ENCODE results near the gene CCL23. TPM values are rescaled to one million over a fixed set of nuclear protein-coding genes. Genes with fewer than 3 reads are reported as not detected.

The CCL23 gene
- total RNA-seq, 1 experiment from 2014 or later: not detected

DNA sequence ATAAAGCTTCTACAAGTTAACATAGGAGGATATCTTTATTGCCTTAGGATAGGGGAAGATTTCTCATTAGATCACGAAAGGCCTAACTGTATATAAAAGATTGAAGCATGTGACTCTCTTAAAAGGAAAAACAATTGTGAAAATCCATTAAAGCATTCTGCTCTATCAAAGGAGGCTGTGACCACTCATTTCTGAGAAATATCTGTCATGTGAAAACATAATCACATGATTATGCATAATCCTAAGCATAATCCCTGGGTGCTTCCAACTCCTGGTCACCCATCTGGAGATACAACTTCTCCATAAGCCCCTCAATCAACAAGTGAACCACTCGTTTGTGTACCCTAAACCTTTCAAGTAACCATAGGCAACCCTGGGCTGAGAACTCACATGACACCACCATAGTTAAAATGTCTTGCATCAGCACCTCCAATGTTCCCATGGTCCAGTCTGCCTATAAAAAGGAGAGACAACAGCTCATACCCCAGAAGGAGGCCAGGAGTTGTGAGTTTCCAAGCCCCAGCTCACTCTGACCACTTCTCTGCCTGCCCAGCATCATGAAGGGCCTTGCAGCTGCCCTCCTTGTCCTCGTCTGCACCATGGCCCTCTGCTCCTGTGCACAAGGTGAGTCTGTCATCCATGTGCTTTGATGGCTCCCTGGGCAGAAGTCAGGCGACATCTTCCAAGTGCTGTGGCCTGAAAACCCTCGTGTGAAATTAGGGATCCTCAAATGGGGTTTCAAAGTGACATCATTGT lies 46.2 kb upstream of the CCL23 start, which contains the start of gene CCL18:
TSS of gene CCL18 (plus strand) at position 487 of the 756 bp plus-strand sequence. CDS start at position 558, 71 bp downstream.
- no peaks in the 10 kb centered on the region for H3K79me2 ChIP-seq (ENCODE audit: insufficient read depth, low read length)
- no peak within 1 kb of the TSS for H3K27ac ChIP-seq (ENCODE audit: insufficient read length, low read depth, low read length)
- DNase-seq: no peak
- H2AK5ac ChIP-seq (ENCODE audit: insufficient read length, low read length): no peak within 1 kb of the TSS
- no peaks in the 10 kb centered on the region for H3K4me1 ChIP-seq (ENCODE audit: insufficient read depth, low read length)
- H3K79me1 ChIP-seq (ENCODE audit: insufficient read depth, low read depth, low read length, poor library complexity, severe bottlenecking): no peaks in the 10 kb centered on the region
- H3T11ph ChIP-seq (ENCODE audit: low read length): no peak within 1 kb of the TSS
- H3K23me2 ChIP-seq (ENCODE audit: insufficient read length, low read depth, low read length, poor library complexity, severe bottlenecking): no peaks in the 10 kb centered on the region
- H3K27me3 Mint-ChIP-seq (ENCODE audit: low read depth): peaks cover 2% of the 10 kb centered on the region
- H3K27me3 ChIP-seq (ENCODE audit: insufficient read depth, low read length): no peaks in the 10 kb centered on the region
- no peaks in the 10 kb centered on the region for H3K9me3 ChIP-seq (ENCODE audit: control insufficient read depth, low read depth, low read length)
- no peak within 1 kb of the TSS; the same call in 1 of the 2 replicates for H3K14ac ChIP-seq (ENCODE audit: insufficient read depth, low read length)
- no peaks in the 10 kb centered on the region for H4K20me1 ChIP-seq (ENCODE audit: control insufficient read depth, insufficient read depth, insufficient read length)
- H3K4me1 Mint-ChIP-seq: peaks cover 0 to 3% of the 10 kb centered on the region in 2 experiments; a peak in 1 of 4 replicates
- H4K8ac ChIP-seq (replicated peaks; ENCODE audit: insufficient read length, low read depth, low read length): no peak within 1 kb of the TSS
- H3K4me2 ChIP-seq (ENCODE audit: insufficient read depth, insufficient read length, low read length): no peak within 1 kb of the TSS
- no peak within 1 kb of the TSS for H3K9ac ChIP-seq (ENCODE audit: extremely low read depth, insufficient read length, low read length)
- no peak within 1 kb of the TSS; a peak in 1 of 7 replicates for H3K27ac Mint-ChIP-seq
- no peak within 1 kb of the TSS for H2BK5ac ChIP-seq (ENCODE audit: insufficient read length, low read length)
- H2BK120ac ChIP-seq (ENCODE audit: low read depth, low read length, poor library complexity, severe bottlenecking): no peak within 1 kb of the TSS
- H3K23ac ChIP-seq (ENCODE audit: insufficient read length, low read depth, low read length): no peak within 1 kb of the TSS
- H3K9me3 Mint-ChIP-seq: no peaks in the 10 kb centered on the region; a peak in 3 of 5 replicates
- H3K4me3 Mint-ChIP-seq: no peak within 1 kb of the TSS
- no peak within 1 kb of the TSS for H2AFZ ChIP-seq (ENCODE audit: low read length)
- H4K91ac ChIP-seq (ENCODE audit: insufficient read length, low read depth, low read length): no peak within 1 kb of the TSS
- no peak within 1 kb of the TSS for H3K18ac ChIP-seq (ENCODE audit: insufficient read length, low read depth, low read length)
- no CpG with 5 or more reads among the region's 5 CpGs for WGBS (ENCODE audit: extremely low coverage, insufficient read length, low lambda C conversion rate)
- TF ChIP-seq, protein P1, sequence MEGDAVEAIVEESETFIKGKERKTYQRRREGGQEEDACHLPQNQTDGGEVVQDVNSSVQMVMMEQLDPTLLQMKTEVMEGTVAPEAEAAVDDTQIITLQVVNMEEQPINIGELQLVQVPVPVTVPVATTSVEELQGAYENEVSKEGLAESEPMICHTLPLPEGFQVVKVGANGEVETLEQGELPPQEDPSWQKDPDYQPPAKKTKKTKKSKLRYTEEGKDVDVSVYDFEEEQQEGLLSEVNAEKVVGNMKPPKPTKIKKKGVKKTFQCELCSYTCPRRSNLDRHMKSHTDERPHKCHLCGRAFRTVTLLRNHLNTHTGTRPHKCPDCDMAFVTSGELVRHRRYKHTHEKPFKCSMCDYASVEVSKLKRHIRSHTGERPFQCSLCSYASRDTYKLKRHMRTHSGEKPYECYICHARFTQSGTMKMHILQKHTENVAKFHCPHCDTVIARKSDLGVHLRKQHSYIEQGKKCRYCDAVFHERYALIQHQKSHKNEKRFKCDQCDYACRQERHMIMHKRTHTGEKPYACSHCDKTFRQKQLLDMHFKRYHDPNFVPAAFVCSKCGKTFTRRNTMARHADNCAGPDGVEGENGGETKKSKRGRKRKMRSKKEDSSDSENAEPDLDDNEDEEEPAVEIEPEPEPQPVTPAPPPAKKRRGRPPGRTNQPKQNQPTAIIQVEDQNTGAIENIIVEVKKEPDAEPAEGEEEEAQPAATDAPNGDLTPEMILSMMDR (conservative IDR thresholded peaks at IDR 0.05): no peak
- H2BK12ac ChIP-seq (ENCODE audit: insufficient read length, low read depth, low read length): no peak within 1 kb of the TSS
- no peak within 1 kb of the TSS for H3K4ac ChIP-seq (ENCODE audit: low read depth, low read length)
- 0 out of 7 replicates have a peak, but pooled peaks cover 0 to 2% (median 0%) of the 10 kb centered on the region in 3 experiments for H3K36me3 Mint-ChIP-seq (ENCODE audit: insufficient read depth in 1 of 3, low read depth in 3 of 3)
- no peak within 1 kb of the TSS for H2BK15ac ChIP-seq (ENCODE audit: low read depth, low read length)
- H4K5ac ChIP-seq (ENCODE audit: insufficient read length, low read depth, low read length): no peak within 1 kb of the TSS
- H2BK20ac ChIP-seq (ENCODE audit: low read depth, low read length, poor library complexity, severe bottlenecking): no peak within 1 kb of the TSS
- no peak within 1 kb of the TSS for H3K56ac ChIP-seq (ENCODE audit: insufficient read length, low read depth, low read length)
